Measurements from ENCODE around the gene TIPARP.
"Not testable (repeated sequence)": the region's sequence is repeated elsewhere in the genome, so short reads cannot be mapped to it uniquely, and the experiment has no call there.

Gene TIPARP

DNA sequence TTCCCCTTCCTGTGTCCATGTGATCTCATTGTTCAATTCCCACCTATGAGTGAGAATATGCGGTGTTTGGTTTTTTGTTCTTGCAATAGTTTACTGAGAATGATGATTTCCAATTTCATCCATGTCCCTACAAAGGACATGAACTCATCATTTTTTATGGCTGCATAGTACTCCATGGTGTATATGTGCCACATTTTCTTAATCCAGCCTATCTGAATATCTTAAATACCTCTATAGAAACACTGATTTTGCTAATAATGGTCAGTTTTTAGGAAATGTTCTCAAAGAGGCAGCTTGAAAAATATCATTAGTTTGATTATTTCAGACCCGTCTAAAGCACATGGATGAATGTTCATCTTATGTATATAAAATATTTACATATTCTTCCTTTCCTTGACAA lies 21.7 kb upstream of the TIPARP start:
- DNase-seq, result not testable (repeated sequence)

- no peak for DNase-seq
Measured at GRCh38 chr3:156654834-156655233, 19.6 kb upstream of the TIPARP start.

GRCh38 chr3:156655819-156656550 lies 18.4 kb upstream of the TIPARP start:
- DNase-seq, result no peak

DNA sequence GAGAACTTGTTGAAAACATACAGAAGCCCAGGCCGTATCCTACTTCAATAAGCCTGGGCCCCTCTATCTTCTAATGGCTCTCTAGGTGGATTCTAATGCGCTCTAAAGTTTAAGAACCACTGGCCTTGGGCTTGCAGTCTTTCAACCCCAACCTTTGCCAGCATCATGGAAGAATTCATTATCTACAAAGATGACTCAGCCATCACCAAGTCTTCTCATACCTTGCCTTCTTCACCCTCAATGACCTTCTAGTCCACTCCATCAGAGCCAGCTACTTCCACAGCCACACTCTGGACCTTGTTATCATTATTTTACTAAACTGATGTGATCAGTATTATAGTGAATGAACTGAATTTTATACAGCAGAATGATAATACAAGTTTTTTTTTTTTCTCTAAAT lies 16.9 kb upstream of the TIPARP start:
- no peak for DNase-seq

- DNase-seq, result no peak
Measured at GRCh38 chr3:156657862-156658731, 16.3 kb upstream of the TIPARP start.

DNA sequence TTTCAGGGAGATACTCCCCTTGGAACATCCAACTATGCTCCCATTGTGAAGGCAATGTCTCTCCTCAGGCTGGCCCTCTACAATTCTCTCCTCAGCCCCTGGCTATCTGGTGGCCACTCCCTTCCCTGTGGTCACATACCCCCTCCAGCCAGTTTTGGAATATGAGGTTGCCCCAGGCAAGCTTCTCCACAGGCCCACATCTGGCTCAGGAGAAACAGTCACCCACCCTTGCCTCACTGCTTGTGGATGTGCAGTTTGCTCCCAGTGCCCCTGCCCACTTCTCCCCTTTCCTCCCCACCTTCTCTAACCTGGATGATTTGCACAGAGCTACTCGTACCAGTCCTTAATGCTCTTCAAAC lies 15.7 kb upstream of the TIPARP start:
- DNase-seq, result no peak

DNA sequence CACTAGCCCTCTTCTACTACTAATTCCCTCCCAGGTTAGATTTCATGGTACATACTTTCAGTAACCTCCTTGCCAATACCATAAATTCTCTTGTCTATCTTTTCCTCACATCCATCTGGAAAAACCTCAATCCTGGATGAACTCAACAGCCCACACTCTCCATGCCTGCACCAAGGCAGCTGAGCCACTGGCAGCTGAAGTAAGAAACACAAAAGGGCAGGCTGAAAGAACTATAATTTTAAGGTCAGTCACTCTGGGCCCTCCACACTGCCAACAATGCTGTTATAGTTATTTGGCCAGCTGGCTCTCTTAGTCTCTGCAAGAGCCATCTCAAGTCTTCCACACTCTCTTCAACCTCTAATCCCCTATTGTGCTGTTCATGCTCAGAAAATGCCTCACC lies 15.1 kb upstream of the TIPARP start:
- DNase-seq, result no peak

- DNase-seq, result no peak
Measured at GRCh38 chr3:156661155-156661554, 13.2 kb upstream of the TIPARP start.

DNA sequence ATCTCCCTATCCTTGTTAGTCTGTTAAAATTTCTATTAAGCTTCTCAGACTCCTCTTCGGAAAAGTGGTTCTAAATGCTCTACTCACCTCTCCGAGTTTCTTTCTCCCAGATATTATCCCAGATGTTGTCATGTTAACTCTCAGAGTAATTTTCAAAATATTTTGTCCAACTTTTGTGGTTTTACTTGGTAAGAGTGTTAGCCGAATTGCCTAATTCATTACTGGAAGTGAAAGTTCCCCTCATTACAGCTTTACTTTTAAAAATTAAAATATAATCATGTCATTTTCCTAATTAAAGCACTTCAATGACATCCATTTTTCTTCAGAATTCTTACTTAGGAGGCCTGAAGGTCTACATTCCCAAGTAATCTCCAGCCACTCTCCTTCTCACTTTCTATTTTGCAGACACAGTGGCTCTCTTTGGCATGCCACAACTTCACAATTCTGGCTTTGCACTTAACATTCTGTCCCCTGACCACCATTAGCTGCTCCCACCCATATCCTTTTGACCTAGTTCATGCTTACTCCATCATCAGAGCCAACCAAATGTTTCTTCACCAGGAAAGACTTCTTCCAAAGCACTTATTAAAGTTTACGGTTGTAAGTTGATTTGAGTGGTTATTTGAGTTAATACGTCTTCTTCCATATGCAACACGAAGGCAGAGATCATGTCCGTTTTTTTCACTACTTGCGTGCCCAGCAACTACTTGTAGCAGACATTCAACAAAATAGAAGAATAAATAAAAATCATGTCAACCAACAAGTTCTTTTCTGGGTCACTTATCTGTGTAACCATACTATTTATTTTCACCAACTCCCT lies 10.2 kb upstream of the TIPARP start:
- DNase-seq, result no peak

DNA sequence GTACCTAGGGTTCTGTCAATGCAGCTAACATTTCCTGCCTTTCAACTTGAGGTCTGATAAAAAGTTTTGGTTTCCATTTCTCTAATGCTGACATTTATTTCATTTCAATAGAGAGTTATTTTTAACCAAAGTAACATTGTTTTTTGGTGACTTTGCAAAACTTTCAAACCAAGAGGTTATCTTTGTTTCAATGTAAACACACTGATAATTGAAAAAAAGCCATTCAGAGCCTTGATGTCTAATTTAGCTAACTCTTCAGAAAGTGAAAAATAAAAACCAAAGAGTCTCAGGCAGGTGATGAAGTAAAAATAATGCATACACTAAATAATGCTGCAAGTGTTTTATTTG lies 9.6 kb upstream of the TIPARP start:
- DNase-seq, result no peak

- DNase-seq, result no peak
Measured at GRCh38 chr3:156665291-156665690, 9.1 kb upstream of the TIPARP start.

DNA sequence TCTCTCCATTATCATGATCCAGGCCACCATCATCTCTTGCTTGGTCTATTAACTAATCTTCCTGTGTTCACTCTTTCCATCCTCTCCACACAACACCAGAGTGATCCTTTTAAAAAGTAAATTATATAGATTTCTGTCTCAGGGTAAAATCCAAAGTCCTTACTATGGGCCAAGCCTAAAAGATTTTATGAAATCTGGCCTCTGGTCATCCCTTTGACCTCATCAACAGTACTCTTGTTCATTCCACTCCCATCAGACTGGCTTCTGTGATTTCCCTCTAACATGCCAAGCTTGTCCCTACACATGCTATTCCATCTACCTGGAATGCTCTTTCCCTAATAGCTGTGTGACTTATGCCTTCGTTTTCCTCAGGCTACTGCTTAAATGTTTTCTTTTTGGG lies 8.3 kb upstream of the TIPARP start:
- no peak for DNase-seq

DNA sequence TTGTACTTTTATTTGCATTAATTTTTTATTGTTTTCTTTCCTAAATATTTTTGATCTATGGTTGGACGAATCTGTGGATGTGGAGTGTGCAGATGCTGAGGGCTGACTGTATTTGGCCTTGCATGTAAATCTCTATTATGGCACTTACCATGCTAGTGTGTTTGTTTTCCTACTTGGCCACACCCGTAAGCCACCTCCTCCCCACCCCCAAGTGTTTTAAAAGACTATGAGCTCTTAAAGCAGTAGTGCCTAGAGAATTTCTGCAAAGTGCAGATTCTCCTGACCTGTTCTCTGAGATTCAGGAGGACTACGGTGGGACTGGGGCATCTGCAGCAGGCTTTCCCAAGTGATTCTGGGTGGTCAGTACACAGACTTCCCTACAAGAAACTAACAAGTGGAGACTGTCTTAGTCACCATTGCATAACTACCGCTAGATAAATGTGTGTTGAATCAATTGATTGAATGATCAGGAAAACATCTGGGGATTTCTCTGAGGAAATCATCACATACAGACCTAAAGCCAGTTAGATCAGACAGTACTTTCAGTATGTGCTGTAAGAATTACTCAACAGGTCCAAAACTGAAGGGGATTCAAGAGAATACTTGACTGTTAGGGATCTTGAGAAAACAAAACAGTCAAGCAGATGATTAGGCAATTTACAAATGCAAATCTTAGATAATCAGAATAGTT lies 6.2 kb upstream of the TIPARP start:
- DNase-seq, result no peak

GRCh38 chr3:156670077-156670476 lies 4.3 kb upstream of the TIPARP start:
- DNase-seq, result no peak

- DNase-seq, result no peak
Measured at GRCh38 chr3:156670652-156671051, 3.7 kb upstream of the TIPARP start.

DNA sequence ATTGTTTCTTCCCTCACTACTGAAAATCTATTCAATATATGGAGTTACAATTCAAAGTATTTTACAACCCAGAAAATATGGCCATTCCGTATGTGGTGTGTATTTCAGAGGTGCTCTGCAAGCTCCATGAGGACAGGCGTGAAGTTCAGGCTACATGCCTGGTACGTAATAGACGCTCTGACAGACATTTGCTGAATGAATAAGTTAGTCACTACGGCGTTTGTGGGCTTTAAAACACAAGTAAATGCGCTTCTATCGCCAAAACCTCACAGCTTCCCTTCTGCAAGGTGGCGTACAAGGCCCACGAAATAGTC lies 701 bp upstream of the TIPARP start:
- no peak for DNase-seq

DNA sequence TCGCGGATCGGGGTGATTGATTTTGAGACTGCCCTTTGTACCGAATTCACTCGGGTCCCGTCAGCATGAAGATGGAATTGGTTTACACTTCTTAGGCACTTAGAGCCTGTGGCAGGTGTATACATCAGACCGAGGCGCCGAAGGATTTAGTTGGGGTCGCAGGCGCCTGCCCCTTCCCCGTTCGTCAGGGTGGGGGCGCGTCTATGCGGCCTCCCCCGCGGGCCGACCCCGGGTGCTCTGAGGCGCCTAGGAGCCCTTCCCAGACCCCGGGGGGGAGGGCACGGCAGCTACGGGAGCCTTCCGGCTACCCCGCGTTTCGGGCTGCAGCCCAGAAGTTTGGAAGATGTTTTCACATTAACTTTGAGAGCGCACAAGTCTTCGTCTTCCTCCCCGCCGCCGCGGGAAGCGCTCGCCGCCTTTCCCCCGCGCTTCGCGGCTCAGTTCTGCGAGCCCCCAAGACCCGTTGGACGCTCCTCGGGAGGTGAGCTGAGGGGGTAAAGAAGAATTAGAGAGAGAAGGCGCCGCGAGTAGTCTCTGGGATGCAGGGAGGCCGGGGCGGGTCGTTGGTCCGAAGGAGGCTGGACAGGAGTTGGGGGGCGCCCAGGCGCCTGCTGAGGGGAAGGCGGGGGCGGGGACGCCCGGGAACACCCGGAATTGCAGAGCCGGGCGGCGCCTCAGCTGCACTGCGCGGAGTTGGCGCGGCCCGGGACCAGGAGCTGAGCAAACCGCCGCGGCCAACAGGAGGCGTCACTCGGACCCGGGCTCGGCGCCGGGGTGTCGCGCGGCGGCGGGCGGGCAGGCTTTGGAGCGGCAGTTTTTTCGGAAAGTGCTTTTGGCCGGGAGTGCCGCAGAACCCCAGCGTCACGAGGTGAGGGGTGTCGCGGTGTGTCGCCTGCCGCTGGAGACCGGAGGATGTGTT lies 780 bp downstream of the TIPARP start:
- no peak for DNase-seq

GRCh38 chr3:156675830-156676767 lies 1.7 kb downstream of the TIPARP start:
- DNase-seq, result peak; percentile 80

DNA sequence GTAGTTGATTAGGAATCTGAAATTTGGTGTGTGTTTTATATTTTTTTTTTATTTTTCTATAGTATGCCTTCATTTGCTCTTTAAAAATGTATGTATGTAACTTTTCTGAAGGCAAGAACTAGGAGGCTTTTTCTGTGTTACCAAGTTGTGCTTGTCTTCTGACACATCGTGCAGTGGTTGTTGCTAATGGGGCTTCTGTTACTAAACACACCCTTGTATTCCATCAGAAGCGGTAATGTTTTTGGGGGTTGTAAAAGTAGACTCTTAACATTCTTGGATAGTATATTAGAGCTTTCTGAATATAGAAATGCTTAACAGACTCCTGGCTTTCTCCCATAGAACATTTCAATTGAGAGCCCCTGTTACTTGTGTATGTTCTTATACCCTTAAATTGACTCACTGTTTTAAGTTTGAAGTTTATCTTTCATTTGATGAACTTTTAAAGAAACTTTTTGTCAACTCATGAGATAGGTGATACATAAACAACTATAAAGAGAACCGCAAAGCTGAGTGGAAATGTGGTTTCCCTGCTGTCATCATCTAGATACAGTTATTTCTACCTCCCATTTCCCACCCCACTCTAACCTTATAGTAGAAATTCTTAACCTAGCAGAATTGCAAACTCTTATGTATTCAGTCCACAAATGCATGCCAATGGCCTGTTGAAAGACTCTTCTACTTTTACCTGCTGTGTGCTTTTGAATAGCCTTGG lies 2.5 kb downstream of the TIPARP start:
- no peak for DNase-seq

DNA sequence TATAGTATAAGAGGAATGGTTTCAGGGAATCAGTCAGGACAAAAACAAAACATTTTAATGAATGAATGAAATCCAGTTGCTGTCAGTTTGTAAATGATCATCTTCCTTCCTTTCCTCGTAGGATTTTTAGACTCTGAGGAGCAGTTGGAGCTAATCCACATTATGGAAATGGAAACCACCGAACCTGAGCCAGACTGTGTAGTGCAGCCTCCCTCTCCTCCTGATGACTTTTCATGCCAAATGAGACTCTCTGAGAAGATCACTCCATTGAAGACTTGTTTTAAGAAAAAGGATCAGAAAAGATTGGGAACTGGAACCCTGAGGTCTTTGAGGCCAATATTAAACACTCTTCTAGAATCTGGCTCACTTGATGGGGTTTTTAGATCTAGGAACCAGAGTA lies 3.1 kb downstream of the TIPARP start:
- no peak for DNase-seq
